ENCODE measurements around the gene NR1H3.
A peak's percentile ranks its signal among the peaks of the same experiment; 100 is the strongest.
"Not testable (repeated sequence)": the region's sequence is repeated elsewhere in the genome, so short reads cannot be mapped to it uniquely, and the experiment has no call there.

NR1H3 gene

DNA sequence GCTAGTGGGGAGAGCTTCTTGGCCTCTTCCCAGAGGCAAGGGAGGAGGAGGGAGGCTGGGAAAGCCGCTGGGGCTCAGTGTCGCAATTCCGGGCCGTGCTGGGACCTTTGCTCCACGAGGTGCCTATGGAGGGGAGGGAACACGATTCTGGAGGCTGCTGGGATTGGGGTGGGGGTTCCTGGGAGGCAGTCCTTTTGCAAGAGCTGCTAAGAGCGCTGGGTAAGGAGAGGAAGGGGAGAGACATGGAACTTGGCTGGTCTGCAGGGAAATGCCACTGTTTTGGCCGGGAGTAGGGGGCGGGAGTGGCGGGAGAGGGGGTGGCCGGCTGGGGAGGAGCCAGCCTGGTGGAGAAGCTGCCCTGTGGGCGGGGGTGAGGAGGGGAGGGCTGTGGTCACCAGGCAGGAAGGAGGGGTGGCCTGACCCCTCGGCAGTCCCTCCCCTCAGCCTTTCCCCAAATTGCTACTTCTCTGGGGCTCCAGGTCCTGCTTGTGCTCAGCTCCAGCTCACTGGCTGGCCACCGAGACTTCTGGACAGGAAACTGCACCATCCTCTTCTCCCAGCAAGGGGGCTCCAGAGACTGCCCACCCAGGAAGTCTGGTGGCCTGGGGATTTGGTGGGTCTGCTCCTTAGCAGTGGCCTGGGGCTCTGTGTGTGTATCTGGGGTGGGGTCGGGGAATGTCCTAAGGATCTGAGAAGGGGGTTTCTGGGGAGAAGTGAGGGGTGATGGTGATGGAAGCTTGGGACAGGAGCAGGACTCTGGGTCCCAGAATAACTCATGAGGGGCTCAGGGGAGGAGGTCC lies at the start of gene NR1H3:
TSS of gene NR1H3 (plus strand) at position 480 of the 800 bp plus-strand sequence. CDS start 1,221 bp downstream, outside the sequence.
- DNase-seq (ENCODE audit: low read depth in 4 of 4, low spot score in 1 of 4): no peak

DNA sequence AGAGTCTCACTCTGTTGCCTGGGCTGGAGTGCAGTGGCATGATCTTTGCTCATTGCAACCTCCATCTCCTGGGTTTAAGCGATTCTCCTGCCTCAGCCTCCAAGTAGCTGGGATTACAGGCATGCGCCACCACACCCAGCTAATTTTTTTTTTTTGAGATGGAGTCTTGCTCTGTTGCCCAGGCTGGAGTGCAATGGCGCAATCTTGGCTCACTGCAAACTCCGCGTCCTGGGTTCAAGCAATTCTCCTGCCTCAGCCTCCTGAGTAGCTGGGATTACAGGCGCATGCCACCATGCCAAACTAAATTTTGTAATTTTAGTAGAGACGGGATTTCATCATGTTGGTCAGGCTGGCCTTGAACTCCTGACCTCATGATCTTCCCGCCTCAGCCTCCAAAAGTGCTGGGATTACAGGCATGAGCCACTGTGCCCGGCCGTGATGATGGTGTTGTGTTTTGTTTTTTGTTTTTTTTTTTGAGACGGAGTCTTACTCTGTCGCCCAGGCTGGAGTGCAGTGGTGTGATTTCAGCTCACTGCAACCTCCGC lies 49.7 kb upstream of the NR1H3 start:
- DNase-seq (ENCODE audit: low read depth in 4 of 4, low spot score in 1 of 4): not testable (repeated sequence)

DNA sequence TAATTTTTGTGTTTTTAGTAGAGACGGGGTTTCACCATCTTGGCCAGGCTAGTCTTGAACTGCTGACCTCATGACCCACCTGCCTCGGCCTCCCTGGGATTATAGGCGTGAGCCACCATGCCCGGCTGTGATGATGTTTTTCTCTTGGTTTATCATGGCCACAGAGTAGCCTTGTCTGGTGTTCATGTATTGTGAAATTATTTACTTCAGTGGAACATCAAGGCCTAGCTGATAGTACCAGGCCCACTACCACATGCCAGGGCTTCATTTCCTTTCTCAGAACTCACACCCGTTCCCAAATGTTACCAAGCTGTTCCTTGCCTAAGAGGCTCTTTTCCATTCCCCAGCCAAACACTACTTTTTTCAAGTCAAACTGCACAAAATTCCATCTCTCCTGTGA lies 49.2 kb upstream of the NR1H3 start:
- no peak for DNase-seq (ENCODE audit: low read depth in 4 of 4, low spot score in 1 of 4)

DNA sequence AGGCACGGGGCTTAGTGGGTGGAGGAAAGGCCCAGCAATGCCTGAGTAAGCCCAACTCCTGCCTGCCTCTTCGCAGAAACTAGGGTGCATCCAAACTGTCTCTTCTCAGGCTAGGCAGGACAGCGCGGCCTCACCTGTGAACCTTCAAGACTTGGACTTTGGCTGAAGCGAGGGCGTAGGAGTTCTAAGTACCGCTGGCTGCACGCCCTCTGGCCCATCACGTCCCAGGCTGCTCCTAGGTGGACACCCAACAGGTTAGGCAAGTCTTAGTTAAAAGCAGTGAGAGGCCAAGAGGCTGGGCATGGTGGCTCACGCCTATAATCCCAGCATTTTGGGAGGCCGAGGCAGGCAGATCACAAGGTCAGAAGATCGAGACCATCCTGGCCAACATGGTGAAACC lies 44.9 kb upstream of the NR1H3 start:
- no peak for DNase-seq (ENCODE audit: low read depth in 4 of 4, low spot score in 1 of 4)

DNA sequence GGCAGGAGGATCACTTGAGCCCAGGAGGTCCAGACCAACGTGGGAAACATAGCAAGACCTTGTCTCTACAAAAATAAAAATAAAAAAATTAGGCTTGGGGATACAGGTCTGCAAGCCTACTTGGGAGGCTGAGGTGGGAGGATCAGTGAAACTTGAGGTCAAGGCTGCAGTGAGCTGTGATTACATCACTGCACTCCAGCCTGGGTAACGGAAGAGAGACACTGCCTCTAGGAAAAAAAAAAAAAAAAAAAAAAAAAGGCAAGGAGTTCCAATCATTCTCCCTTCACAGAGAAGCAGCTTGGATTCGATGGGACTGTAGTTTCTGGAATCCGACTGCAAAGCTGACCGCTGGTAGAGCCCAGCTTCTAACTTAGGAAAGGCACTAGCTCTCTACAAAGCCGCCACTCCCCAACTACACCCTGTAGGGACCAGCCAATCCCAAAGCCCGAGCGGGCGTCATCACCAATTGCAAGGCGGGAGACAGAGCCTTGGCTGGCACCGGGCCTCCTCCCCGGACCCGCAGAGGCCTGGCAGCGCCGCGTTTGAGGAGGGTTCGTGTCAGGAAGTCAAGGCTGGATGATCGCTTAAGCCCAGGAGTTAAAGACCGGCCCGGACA lies 43.7 kb upstream of the NR1H3 start:
- DNase-seq (ENCODE audit: low read depth in 4 of 4, low spot score in 1 of 4): peak; percentile 49 to 82 (median 64)

DNA sequence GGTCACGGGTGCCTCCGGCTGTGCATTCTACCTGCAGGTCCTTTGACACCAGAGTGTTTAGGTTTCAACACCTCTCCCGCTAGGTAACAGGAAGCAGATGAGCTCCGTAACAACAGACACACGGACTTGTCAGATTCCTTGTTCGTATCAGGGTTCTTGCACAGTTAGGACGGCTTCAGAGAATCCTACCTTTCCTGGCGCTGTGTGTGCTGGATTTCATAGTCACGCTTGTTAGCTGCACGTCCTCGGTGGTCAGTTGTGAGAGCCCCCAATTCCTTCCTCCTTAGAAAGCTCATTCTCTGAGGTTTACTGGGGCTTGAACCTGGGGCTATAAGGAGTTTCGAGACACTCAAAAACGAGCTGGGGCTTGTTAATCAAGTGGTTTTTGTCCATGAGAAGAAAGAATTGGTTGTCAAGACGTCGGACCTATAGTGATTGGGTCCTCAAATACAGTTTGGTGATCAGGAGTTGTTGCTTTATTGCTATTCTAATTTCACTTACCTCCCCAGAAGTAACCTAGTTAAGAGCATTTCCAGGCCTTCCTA lies 42.4 kb upstream of the NR1H3 start:
- DNase-seq (ENCODE audit: low read depth in 4 of 4, low spot score in 1 of 4): no peak

DNA sequence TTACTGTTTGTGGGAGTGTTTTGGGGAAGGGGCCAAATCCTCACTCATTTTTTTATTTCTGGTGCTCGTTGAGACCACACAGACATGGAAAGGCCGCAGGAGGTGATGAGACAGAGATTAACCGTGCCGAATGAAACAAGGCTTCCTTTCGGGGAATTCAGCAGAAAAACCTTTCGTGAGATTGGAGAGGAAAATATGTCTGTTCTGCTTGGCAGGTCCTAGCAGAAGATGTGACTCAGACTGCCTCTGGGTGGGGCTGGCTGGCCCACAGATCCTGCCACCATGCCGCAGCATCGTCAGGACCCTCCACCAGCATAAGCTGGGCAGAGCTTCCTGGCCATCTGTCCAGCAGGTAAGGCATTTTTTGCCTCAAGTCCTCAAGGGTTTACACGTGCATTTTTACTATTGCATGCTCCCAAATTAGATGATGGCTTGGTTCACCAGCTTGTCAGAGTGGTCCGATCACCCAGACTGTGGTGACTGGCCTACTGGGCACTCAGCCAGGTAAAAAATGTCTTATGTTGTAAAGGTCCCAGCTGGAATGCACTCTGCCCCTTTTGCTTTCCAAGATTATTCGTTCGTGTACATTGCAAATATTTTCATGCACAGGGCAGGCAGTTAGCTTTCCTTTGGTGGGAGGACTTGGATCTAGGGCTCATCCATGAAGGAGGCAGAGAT lies 41.5 kb upstream of the NR1H3 start:
- peak; percentile 29 to 65 (median 48) for DNase-seq (ENCODE audit: low read depth in 4 of 4, low spot score in 1 of 4)

DNA sequence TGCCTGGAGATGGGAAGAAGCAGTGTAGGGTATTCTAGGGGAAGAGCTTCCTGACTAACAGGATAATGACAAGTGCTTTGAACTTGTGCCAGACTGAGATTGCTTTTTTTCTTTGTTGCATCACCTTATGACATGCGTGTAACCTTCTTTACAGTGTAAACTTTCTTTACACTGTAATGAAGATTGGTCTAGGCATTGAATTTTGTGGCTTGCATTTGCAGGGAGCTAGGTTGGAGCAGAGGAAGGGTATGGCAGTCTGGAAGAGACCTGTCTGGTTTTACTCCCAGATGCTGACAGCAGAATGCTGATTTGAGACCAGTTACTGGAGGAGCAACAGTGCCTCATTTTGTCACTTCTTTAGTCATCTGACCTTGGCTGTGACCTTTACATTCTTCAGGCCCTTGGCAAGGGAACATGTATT lies 37.4 kb upstream of the NR1H3 start:
- no peak for DNase-seq (ENCODE audit: low read depth in 4 of 4, low spot score in 1 of 4)

DNA sequence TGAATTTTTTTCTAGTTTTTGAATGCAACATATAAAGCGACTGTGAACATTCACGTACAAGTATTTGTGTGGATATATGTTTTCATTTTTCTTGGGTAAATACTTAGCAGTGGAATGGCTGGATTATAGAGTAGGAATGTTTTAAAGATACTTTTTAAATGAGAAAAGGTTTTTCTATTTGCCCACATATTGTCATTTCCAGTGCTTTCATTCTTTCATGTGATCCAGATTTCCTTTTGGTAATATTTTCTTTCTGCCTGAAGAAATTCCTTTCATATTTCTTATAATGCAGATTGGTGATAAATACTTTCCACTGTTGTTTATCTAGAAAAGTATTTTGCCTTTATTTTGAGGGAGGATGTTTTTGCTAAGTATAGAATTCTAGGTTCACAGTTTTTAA lies 35.1 kb upstream of the NR1H3 start:
- DNase-seq (ENCODE audit: low read depth in 4 of 4, low spot score in 1 of 4): no peak

DNA sequence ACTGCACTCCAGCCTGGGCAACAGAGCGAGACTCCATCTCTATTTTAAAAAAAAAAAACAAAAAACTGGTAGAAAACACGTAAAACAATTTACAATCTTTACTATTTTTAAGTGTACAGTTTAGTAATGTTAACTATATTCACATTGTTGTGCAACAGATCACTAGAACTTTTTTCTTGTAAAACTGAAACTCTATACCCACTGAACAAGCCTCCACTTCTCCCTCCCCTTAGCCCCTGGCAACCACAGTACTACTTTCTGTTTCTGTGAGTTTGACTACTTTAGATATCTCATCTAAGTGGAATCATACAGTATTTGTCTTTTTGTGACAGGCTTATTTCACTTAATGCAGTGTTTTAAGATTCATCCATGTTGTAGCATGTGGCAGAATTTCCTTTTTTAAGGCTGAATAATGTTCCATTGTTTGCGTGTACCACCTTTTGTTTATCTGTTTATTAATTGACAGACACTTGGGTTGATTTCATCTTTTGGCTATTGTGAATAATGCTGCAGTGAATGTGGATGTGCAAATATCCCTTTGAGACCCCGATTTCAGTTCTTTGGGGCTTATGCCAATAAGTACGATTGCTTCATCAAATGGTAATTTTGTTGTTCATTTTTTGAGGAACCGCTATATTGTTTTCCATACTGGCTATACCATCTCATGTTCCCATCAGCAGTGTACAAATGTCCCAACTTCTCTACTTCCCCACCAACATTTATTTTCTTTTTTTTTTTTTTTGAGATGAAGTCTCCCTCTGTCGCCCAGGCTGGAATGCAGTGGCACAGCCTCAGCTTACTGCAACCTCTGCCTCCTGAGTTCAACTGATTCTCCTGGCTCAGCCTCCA lies 32.0 kb upstream of the NR1H3 start:
- no peak for DNase-seq (ENCODE audit: low read depth in 4 of 4, low spot score in 1 of 4)

DNA sequence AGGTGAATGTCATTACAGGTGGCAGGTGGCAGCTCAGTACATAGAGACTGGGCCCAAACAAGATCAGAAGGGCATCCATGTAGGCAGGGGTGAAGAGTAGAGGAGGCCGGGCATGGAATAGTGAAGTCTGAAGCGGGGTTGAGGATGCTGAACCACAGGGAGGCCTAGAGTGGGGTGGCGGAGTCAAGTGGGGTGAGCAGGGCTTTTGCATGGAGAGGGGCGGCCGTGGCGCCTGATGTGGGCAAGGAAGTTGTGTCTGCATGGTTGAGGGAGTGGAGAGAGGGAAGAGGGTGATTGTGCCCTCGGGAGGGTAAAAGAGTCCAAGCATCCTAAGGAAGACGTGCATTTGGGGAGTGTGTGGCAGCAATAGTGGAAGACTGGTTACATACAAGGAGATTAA lies 28.6 kb upstream of the NR1H3 start:
- DNase-seq (ENCODE audit: low read depth in 4 of 4, low spot score in 1 of 4): no peak

DNA sequence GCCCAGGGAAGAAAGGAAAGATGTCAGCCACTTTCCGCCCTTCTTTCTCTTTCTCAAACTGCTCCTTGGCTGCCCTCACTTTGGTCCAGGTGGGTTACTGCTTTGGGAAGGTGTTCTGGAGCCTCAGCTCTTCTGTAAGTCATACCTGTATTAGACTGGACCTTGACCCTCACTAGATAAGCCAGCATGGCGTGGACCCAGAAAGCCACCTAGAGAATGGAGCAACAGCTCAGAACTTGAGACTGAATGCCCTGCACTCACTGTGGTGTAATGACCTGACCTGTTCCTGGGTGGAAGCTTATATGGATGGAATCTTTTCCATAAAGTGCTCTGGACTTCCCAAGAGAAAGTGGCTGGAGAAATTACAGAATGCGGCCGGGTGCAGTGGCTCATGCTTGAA lies 24.7 kb upstream of the NR1H3 start:
- DNase-seq (ENCODE audit: low read depth in 4 of 4, low spot score in 1 of 4): no peak

DNA sequence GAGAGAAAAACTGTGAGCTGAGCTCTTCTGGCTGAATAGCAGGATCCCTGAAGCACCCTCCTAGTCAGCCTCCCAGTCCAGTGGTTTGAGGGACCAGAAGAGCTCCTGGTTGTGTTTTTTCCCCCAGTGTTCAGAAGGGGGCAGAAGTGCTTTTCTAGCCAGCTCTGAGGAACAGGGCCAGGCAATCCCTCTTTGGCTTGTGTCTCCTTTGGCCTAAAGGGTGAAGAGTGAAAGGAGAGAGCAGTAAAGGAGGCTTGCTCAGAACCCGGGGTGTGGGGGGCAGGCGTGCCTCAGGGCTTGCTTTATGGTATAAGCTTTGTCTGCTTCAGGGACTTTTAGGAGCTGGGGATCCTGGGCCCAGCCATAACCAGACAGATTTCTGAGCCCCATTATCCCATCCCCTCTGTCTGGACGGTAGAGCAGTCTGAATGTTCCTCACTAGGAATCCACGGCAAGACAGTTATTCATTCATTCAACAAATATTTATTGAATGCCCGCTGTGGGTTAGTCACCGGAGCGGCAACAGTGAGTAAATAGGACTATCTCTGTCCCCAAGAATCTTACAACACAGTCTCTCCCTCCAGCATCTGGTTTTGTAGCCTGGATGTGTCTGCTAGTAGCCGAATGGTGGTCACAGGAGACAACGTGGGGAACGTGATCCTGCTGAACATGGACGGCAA lies 23.7 kb upstream of the NR1H3 start:
- DNase-seq (ENCODE audit: low read depth in 4 of 4, low spot score in 1 of 4): no peak

DNA sequence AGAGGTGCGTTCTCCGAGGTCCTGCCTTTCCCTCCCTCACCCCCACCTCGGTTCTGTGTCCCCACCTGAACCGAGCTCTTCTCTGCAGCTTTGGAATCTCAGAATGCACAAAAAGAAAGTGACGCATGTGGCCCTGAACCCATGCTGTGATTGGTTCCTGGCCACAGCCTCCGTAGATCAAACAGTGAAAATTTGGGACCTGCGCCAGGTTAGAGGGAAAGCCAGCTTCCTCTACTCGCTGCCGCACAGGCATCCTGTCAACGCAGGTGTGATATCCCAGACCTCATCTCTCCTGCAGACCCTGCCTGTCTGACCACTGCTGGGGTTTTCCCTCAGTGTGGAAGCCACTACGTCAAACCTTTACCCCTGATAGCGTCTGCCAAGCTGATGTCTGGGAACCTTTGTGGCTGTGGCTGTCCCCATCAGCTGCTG lies 23.1 kb upstream of the NR1H3 start:
- DNase-seq (ENCODE audit: low read depth in 4 of 4, low spot score in 1 of 4): peak in 1 of 4 experiments; percentile 32

DNA sequence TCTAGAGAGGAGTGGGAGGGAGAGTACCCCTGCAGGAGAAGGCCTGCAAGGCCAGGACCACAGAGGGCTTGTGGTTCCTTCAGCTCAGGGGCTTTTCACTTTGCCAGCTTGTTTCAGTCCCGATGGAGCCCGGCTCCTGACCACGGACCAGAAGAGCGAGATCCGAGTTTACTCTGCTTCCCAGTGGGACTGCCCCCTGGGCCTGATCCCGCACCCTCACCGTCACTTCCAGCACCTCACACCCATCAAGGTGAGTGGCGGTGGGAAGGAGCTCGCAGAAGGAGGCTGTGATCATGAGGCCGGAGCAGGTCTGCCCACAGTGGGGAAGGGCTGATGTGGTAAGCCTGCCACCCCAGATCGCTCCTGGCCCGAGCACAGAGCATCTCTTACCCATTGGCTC lies 22.6 kb upstream of the NR1H3 start:
- no peak for DNase-seq (ENCODE audit: low read depth in 4 of 4, low spot score in 1 of 4)

DNA sequence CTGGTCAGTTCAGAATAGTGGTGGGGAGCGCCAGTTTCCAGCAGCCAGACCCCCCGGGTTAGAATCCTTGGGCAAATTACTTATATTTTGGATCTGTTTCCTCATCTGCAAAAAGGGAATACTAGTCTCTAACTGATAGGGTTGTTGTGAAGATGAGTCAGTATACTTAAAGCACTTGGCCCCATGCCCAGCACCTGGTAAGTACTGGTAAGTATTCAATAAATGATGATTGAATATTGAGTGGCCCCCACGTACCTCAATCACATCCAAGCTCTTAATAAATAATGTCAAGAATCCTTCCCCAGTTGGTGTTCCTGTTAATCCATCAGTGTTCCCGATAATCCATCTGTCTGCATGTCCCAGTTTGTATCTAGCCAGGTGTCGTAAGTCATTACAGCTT lies 21.3 kb upstream of the NR1H3 start:
- DNase-seq (ENCODE audit: low read depth in 4 of 4, low spot score in 1 of 4): no peak

DNA sequence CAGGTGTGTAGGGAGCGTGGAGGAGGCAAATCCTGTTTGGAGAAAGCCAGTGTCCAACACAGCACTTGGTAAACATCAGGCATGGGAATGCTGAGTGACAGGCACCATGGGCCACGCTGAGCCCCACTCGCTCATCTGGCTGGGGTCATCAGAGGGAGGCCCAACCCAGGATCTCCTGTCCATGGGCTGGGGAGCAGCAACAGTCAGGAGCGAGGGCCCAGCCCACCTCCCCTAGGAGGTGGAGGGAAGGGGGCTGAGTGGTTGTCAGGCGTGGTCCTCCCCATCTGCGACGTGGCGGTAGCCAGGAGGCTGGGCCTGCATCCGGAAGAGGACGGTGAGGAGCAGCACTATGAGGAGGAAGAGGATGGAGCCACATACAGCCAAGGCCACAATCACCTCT lies 17.9 kb upstream of the NR1H3 start:
- DNase-seq (ENCODE audit: low read depth in 4 of 4, low spot score in 1 of 4): no peak

DNA sequence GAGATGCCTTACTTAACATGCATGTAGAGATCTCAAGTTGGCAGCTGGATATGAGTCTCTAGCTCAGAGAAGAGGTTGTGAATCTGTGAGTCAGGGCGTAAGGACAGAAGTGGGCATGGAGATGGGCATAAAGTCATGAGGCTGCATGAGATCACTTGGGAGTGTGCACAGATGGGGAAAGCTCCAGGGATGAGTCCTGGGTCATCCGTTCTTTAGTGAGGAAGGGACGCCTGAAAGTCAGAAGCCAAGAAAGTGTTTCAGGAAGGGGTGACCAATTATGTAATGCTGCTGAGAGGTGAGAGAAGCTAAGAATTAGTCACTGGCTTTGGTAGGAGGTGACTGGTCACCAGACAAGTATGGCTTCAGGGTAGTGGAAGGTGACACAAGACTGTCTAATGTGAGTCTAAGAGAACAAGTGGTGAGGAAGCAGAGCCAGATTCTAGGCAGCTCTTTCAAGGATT lies 15.9 kb upstream of the NR1H3 start:
- no peak for DNase-seq (ENCODE audit: low read depth in 4 of 4, low spot score in 1 of 4)

DNA sequence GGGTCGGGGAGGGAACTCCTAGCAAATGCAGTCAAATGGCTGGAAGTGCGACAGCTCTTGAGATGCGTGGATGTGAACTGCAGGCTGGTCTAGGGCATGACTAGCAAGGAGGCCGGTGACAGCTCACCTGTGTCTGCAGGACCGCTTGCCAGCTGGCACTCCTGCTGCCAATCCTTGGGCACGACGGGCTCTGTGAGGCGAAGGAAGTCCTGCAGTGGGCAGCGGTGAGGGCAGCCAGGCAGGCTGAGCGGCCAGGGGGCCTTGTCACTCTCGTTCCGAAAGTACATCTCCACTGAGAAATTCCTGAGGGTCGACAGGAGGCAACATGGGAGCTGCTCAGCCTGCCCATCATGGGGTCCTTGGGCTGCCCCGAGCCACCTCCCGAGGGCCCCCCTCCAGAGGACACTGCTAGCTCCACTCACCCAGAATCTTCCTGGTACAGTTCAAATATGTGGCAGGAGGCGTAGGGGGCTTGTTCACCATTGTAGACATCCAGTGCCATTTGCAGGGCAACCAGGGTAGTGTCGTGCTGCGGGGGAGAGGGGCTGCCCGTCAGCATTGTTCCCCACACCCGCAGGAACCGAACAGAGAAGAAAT lies 15.1 kb upstream of the NR1H3 start:
- DNase-seq (ENCODE audit: low read depth in 4 of 4, low spot score in 1 of 4): no peak

DNA sequence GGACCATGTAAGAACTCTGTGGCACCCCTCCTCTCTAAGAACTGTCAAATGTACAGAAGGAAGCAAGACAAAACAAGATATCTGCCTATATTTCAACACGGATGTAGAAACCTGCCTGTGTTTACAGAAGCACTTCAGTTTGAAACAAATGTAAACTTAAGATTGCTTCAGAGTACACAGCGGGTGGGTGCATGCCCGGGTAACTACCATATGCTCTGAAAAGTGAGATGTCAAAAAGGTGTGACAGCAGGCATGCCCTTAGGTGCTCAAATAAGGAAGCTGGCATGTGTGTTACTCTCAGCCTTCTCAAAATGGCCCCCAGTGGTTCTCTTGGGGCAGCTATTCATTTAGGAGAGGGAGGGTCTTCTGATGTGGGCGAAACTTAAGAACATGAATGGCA lies 14.3 kb upstream of the NR1H3 start:
- DNase-seq (ENCODE audit: low read depth in 4 of 4, low spot score in 1 of 4): no peak
